Measurements from ENCODE around the gene PARVB.

GRCh38 chr22:44181912-44182587 lies 157.9 kb downstream of the PARVB start:
- TF ChIP-seq POLR2A (IDR thresholded peaks at IDR 0.05; ENCODE audit: low read depth, low read length) = no peak; the same call in 1 of the 2 replicates
- no peak for TF ChIP-seq JUND (IDR thresholded peaks at IDR 0.05; ENCODE audit: low read depth, low read length)

All from GM12878 (cell line).